Ecto neural progenitor cell (in vitro differentiated cells): ENCODE results near the gene CCT6A.
"Not testable (repeated sequence)": the region's sequence is repeated elsewhere in the genome, so short reads cannot be mapped to it uniquely, and the experiment has no call there.

Experiments used
- DNase-seq: peaks from one replicate; pipeline ENCODE4 v3.0.0-alpha.2; 2018; ENCODE audit warnings: low spot score

CCT6A gene

GRCh38 chr7:56051339-56052191 is at the start of gene CCT6A, which contains the start of gene PSPH:
CCT6A (plus strand) TSS chr7:56051765; CDS start chr7:56051849, 84 bp downstream.
PSPH (minus strand) TSS chr7:56051444; CDS start chr7:56021212, 30,232 bp downstream.
- DNase-seq = peak; percentile 97

- DNase-seq = no peak
Measured at GRCh38 chr7:56003749-56004148, 47.8 kb upstream of the CCT6A start.

- no peak for DNase-seq
Measured at GRCh38 chr7:56007167-56007652, 44.4 kb upstream of the CCT6A start.

- DNase-seq = no peak
Measured at GRCh38 chr7:56007891-56008290, 43.7 kb upstream of the CCT6A start.

- no peak for DNase-seq
Measured at GRCh38 chr7:56009695-56010094, 41.9 kb upstream of the CCT6A start.

GRCh38 chr7:56017015-56017414 is 34.5 kb upstream of the CCT6A start:
- DNase-seq = not testable (repeated sequence)

- no peak for DNase-seq
Measured at GRCh38 chr7:56019501-56019900, 32.1 kb upstream of the CCT6A start.

GRCh38 chr7:56023500-56023899 is 28.1 kb upstream of the CCT6A start:
- no peak for DNase-seq

GRCh38 chr7:56026538-56026937 is 25.0 kb upstream of the CCT6A start:
- no peak for DNase-seq

GRCh38 chr7:56028942-56029630 is 22.5 kb upstream of the CCT6A start:
- DNase-seq = no peak

- DNase-seq = no peak
Measured at GRCh38 chr7:56030340-56030739, 21.2 kb upstream of the CCT6A start.

- not testable (repeated sequence) for DNase-seq
Measured at GRCh38 chr7:56031556-56031955, 20.0 kb upstream of the CCT6A start.

- DNase-seq = not testable (repeated sequence)
Measured at GRCh38 chr7:56032578-56032977, 19.0 kb upstream of the CCT6A start.

- DNase-seq = peak; percentile 88
Measured at GRCh38 chr7:56033671-56034432, 17.7 kb upstream of the CCT6A start.

GRCh38 chr7:56040730-56041129 is 10.8 kb upstream of the CCT6A start:
- DNase-seq = no peak

GRCh38 chr7:56045758-56046157 is 5.8 kb upstream of the CCT6A start:
- DNase-seq = not testable (repeated sequence)

GRCh38 chr7:56046721-56047445 is 4.7 kb upstream of the CCT6A start:
- no peak for DNase-seq

- DNase-seq = not testable (repeated sequence)
Measured at GRCh38 chr7:56047446-56048116, 4.0 kb upstream of the CCT6A start.

- no peak for DNase-seq
Measured at GRCh38 chr7:56048245-56048644, 3.3 kb upstream of the CCT6A start.

GRCh38 chr7:56048763-56049162 is 2.8 kb upstream of the CCT6A start:
- DNase-seq = not testable (repeated sequence)

- no peak for DNase-seq
Measured at GRCh38 chr7:56051053-56051338, 569 bp upstream of the CCT6A start.
